Body of pancreas (tissue), 4 donors: ENCODE measurements around the gene MAML3. TPM values are rescaled to one million over a fixed set of nuclear protein-coding genes. Genes with fewer than 3 reads are reported as not detected.

Experiments used
- ATAC-seq: fragments of 150-250 bp; one replicate; pipeline ENCODE4 v1.9.1; 2016
- DNase-seq, 4 donors: peaks; one replicate each; pipeline ENCODE4 v3.0.0-alpha.2; 2019
- H3K27ac ChIP-seq, 4 donors: fragments of 200-600 bp; sonication (generic); 1 replicate in 3 of 4; 2 replicates in 1 of 4; pipeline versions ENCODE4 v1.5.1 to v1.6.1; 2016 to 2019; ENCODE audit warnings: mild to moderate bottlenecking in 1 of 4, mixed read lengths in 1 of 4, moderate library complexity in 1 of 4
- H3K27me3 ChIP-seq, 2 donors: fragments of 200-600 bp; sonication (generic); one replicate each; pipeline ENCODE4 v1.6.0; 2016; ENCODE audit warnings: mild to moderate bottlenecking in 1 of 2
- H3K36me3 ChIP-seq, 2 donors: fragments of 200-600 bp; sonication (generic); replicated peaks in 1 of 2; 2 replicates each; pipeline ENCODE4 v1.5.1; 2016; ENCODE audit warnings: low read depth in 2 of 2; ENCODE audit not compliant: insufficient read depth in 1 of 2
- H3K4me1 ChIP-seq: fragments of 200-600 bp; sonication (generic); one replicate; pipeline ENCODE4 v1.6.0; 2016
- H3K4me3 ChIP-seq, 2 donors: fragments of 200-600 bp; sonication (generic); 1 replicate in 1 of 2; 2 replicates in 1 of 2; pipeline ENCODE4 v1.5.1; 2016 to 2019
- H3K9me3 ChIP-seq, 3 donors: fragments of 200-600 bp; sonication (generic); 1 replicate in 2 of 3; 2 replicates in 1 of 3; pipeline ENCODE4 v1.5.1; 2016
- POLR2A ChIP-seq, 3 donors: fragments of 450-650 bp; IDR thresholded peaks; one replicate each; pipeline ENCODE4 v1.6.1; 2016; ENCODE audit warnings: antibody characterized with exemption in 3 of 3, mild to moderate bottlenecking in 2 of 3
- WGBS, 2 donors: methylation state at CpG; one replicate each; pipeline ENCODE4 v1.1.5; 2017; 5-methylcytosine and 5-hydroxymethylcytosine counted together
- intact Hi-C: fragments of 100-400 bp; cut with DNase I; formaldehyde crosslinking; loops from one replicate; pipeline ENCODE4 v1.15.1; 2023
- total RNA-seq, 2 donors: library from RNA; depleted of rRNA; stranded (reverse); fragments of >200 nt; gene quantifications; one replicate each; pipeline ENCODE4 v1.1.0, GENCODE V29; 2016
- TF ChIP-seq, protein P1 (sequence below), 7 experiments: fragments of 450-650 bp in 4 of 7; fragments of 200-600 bp in 3 of 7; sonication (generic) in 3 of 7; IDR thresholded peaks; one replicate each; pipeline ENCODE4 v1.5.1; 2016 to 2019; ENCODE audit warnings: antibody characterized with exemption in 7 of 7

MAML3 gene
- total RNA-seq, 2 donors from 2014 or later: 11.2 to 11.4 TPM

- intact Hi-C loops: no loop called here
- H3K4me3 ChIP-seq: no peak overlapping the region
- H3K9me3 ChIP-seq: no peaks in the 10 kb centered on the region
- no peaks in the 10 kb centered on the region for H3K27me3 ChIP-seq
- TF ChIP-seq POLR2A (IDR thresholded peaks at IDR 0.05): no peak
- TF ChIP-seq, protein P1, sequence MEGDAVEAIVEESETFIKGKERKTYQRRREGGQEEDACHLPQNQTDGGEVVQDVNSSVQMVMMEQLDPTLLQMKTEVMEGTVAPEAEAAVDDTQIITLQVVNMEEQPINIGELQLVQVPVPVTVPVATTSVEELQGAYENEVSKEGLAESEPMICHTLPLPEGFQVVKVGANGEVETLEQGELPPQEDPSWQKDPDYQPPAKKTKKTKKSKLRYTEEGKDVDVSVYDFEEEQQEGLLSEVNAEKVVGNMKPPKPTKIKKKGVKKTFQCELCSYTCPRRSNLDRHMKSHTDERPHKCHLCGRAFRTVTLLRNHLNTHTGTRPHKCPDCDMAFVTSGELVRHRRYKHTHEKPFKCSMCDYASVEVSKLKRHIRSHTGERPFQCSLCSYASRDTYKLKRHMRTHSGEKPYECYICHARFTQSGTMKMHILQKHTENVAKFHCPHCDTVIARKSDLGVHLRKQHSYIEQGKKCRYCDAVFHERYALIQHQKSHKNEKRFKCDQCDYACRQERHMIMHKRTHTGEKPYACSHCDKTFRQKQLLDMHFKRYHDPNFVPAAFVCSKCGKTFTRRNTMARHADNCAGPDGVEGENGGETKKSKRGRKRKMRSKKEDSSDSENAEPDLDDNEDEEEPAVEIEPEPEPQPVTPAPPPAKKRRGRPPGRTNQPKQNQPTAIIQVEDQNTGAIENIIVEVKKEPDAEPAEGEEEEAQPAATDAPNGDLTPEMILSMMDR (IDR thresholded peaks at IDR 0.05): no peak
- ATAC-seq (no peak), DNase-seq (no peak)
- no peak overlapping the region for H3K27ac ChIP-seq
- H3K36me3 ChIP-seq: no peaks in the 10 kb centered on the region
- no peaks in the 10 kb centered on the region for H3K4me1 ChIP-seq
- WGBS, 2 donors: 90 to 95% methylated on average over 4 of the region's 4 CpGs
Observed at GRCh38 chr4:140170299-140170698, 16.3 kb upstream of the MAML3 start.

GRCh38 chr4:140168936-140169335 is 15.0 kb upstream of the MAML3 start:
- DNase-seq (no peak), ATAC-seq (no peak)
- 87 to 92% methylated on average over 5 of the region's 5 CpGs for WGBS, 2 donors
- no peaks in the 10 kb centered on the region for H3K27me3 ChIP-seq
- intact Hi-C loops: loop anchor here (10.0 kb wide), 1 partner anchor 76 kb away; no protein-coding TSS in a partner anchor
- H3K36me3 ChIP-seq: no peaks in the 10 kb centered on the region
- TF ChIP-seq, protein P1 (IDR thresholded peaks at IDR 0.05): no peak
- no peak for TF ChIP-seq POLR2A (IDR thresholded peaks at IDR 0.05)
- H3K4me3 ChIP-seq: no peak overlapping the region
- no peaks in the 10 kb centered on the region for H3K9me3 ChIP-seq
- no peak overlapping the region for H3K27ac ChIP-seq
- no peaks in the 10 kb centered on the region for H3K4me1 ChIP-seq

DNA sequence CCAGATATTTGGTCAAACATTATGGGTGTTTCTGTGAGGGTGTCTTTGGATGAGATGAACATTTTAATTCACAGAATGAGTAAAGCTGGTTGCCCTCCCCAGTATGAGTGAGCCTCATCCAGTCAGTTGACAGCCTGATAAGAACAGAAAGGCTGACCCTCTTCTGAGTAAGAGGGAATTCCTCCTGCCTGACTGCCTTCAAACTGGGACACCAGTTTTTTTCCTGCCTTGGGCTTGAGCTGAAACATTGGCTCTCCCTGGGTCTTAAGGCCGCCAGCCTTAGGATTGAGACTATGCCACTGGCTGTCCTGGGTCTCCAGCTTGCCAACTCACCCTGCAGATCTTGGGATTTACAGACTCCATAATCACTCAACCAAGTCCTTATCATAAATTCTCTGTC is 14.5 kb upstream of the MAML3 start:
- Histone ChIP-seq H3K9me3 (no peaks in the 10 kb centered on the region), H3K4me1 (no peaks in the 10 kb centered on the region), H3K27ac (no peak overlapping the region), H3K27me3 (no peaks in the 10 kb centered on the region), H3K36me3 (no peaks in the 10 kb centered on the region), H3K4me3 (no peak overlapping the region)
- DNase-seq: no peak
- no peak for ATAC-seq
- 100% methylated on average over 1 of the region's 1 CpG for WGBS, 2 donors
- TF ChIP-seq POLR2A (IDR thresholded peaks at IDR 0.05): no peak
- TF ChIP-seq, protein P1 (IDR thresholded peaks at IDR 0.05): no peak
- intact Hi-C loops: loop anchor here (10.0 kb wide), 1 partner anchor 76 kb away; no protein-coding TSS in a partner anchor

- no peaks in the 10 kb centered on the region for H3K36me3 ChIP-seq
- TF ChIP-seq, protein P1 (IDR thresholded peaks at IDR 0.05): no peak
- TF ChIP-seq POLR2A (IDR thresholded peaks at IDR 0.05): no peak
- H3K4me1 ChIP-seq: peaks cover 7% of the 10 kb centered on the region
- no peak overlapping the region for H3K27ac ChIP-seq
- no peak for DNase-seq
- no peaks in the 10 kb centered on the region for H3K9me3 ChIP-seq
- ATAC-seq: no peak
- H3K4me3 ChIP-seq: no peak overlapping the region
- no peaks in the 10 kb centered on the region for H3K27me3 ChIP-seq
- intact Hi-C loops: loop anchor here (10.0 kb wide), 1 partner anchor 82 kb away; no protein-coding TSS in a partner anchor
- WGBS, 2 donors: 64 to 73% methylated on average over 8 of the region's 8 CpGs
Observed at GRCh38 chr4:140163029-140163810, 9.2 kb upstream of the MAML3 start.
